GM10248 (cell line): ENCODE data around the gene PTP4A2.

Experiments
- CTCF ChIA-PET: fragments of 300-600 bp; sonication (Branson Sonifier 250); formaldehyde crosslinking; extraction: SDS; loops from one replicate; lab custom pipeline; 2021; ENCODE audit warnings: antibody characterized with exemption; lab: Yijun Ruan, JAX
- POLR2A ChIA-PET: fragments of 350-650 bp; sonication (Branson Sonifier 250); formaldehyde crosslinking; extraction: SDS; loops from one replicate; lab custom pipeline; 2020; ENCODE audit warnings: antibody characterized with exemption; lab: Yijun Ruan, JAX
- DNase-seq: peaks from one replicate; pipeline ENCODE4 v3.0.0; 2012; ENCODE audit errors: extremely low spot score
- CTCF ChIP-seq: IDR thresholded peaks from 2 replicates; pipeline ENCODE4 v1.5.1; 2012; ENCODE audit warnings: mild to moderate bottlenecking, low read depth; ENCODE audit errors: extremely low read depth, missing control alignments, control extremely low read depth

Gene PTP4A2

GRCh38 chr1:31939484-31940329 lies 1.5 kb upstream of the PTP4A2 start:
- CTCF ChIA-PET = interaction anchor here (0.8 to 15.0 kb wide), 11 partner anchors 9 to 151 kb away, joined by 3 to 501 read pairs (median 4); no protein-coding TSS in a partner anchor
- peak; percentile 75 for DNase-seq
- TF ChIP-seq CTCF = peak; percentile 71
- POLR2A ChIA-PET = interaction anchor here (1.0 kb wide), 1 partner anchor 15 kb away, joined by 4 read pairs; no protein-coding TSS in a partner anchor

GRCh38 chr1:31937300-31938183 lies 626 bp downstream of the PTP4A2 start:
- DNase-seq = peak; percentile 64
- CTCF ChIA-PET = interaction anchor here (0.6 to 15.0 kb wide), 11 partner anchors 8 to 316 kb away, joined by 3 to 501 read pairs (median 4); no protein-coding TSS in a partner anchor
- TF ChIP-seq CTCF = no peak
- POLR2A ChIA-PET = interaction anchor here (0.6 to 1.8 kb wide), 5 partner anchors 11 to 61 kb away, joined by 3 to 8 read pairs (median 4); no protein-coding TSS in a partner anchor

GRCh38 chr1:31936981-31937299 lies 1.2 kb downstream of the PTP4A2 start:
- DNase-seq = no peak
- no peak for TF ChIP-seq CTCF
- ChIA-PET POLR2A (interaction anchor here (1.6 to 1.8 kb wide), 2 partner anchors 11 to 19 kb away, joined by 4 to 7 read pairs; no protein-coding TSS in a partner anchor), CTCF (interaction anchor here (2.0 to 15.0 kb wide), 4 partner anchors 12 to 72 kb away, joined by 5 to 501 read pairs (median 26); no protein-coding TSS in a partner anchor)

GRCh38 chr1:31936278-31936980 lies 1.7 kb downstream of the PTP4A2 start:
- CTCF ChIA-PET = interaction anchor here (4.1 to 15.0 kb wide), 2 partner anchors 23 to 24 kb away, joined by 21 to 501 read pairs; no protein-coding TSS in a partner anchor

More at GRCh38 chr1:31936278-31936980, 1.7 kb downstream of the PTP4A2 start:
- DNase-seq = no peak
- no peak for TF ChIP-seq CTCF
- POLR2A ChIA-PET = interaction anchor here (0.7 kb wide), 1 partner anchor 168 kb away, joined by 3 read pairs; no protein-coding TSS in a partner anchor
